Heart left ventricle (tissue), 13 donors: ENCODE results near the gene SMOC1.

Source experiments
- CTCF ChIP-seq, 12 donors: fragments of 200-600 bp; sonication (generic) in 4 of 12; IDR thresholded peaks; one replicate each; pipeline versions ENCODE4 v1.5.0 to v1.8.0; 2018 to 2022; ENCODE audit warnings: antibody characterized with exemption in 12 of 12, mild to moderate bottlenecking in 5 of 12
- POLR2A ChIP-seq, 2 donors: fragments of 450-650 bp; IDR thresholded peaks; one replicate each; pipeline ENCODE4 v1.6.1; 2017; ENCODE audit warnings: antibody characterized with exemption in 2 of 2, mild to moderate bottlenecking in 2 of 2, moderate library complexity in 2 of 2
- donor health status: ischemic (EF 13 %, LVEDD 7.1; RV severe dilation, severe dysfunction).
- donor health status: DM: no; HTN: yes; CAD: no.
- donor health status: DM: no; HTN: no; CAD: no.
- donor health status: ischemic (EF 25% LVEDD 6.9; RV normal size, moderate dysfunction).
- donor health status: ischemic (EF 25% LVEDD 5.7; RV mildly dilated, moderate dysfunction).
- donor health status: ischemic (EF 35%, LVEDD 5.7; RV mildly dilated, moderate dysfunction).
- donor health status: nonischemic (EF 11% LVEDD 7.7; RV severe dilation, severe dysfunction).
- donor health status: DM: yes; HTN: yes; CAD: no.
- donor health status: PGD.
- donor health status: ischemic (EF 29% LVEDD 5.4; RV normal size, mild dysfunction).
- donor health status: nonischemic (EF 23%, LVEDD 6.1; RV moderate dilation, normal function).

- TF ChIP-seq CTCF (IDR thresholded peaks at IDR 0.05) (no peak), POLR2A (IDR thresholded peaks at IDR 0.05) (no peak)
These were observed 72.0 kb downstream of the SMOC1 start for GRCh38 chr14:69951263-69951662.
